ENCODE results near the gene CST6. TPM values are rescaled to one million over a fixed set of nuclear protein-coding genes. Genes with fewer than 3 reads are reported as not detected.

CST6 gene
- total RNA-seq, 2 donors from 2014 or later = 2.1 to 4.2 TPM

GRCh38 chr11:66015936-66016792 lies 4.4 kb downstream of the CST6 start:
- 87 to 89% methylated on average over 13 to 18 of the region's 18 CpGs for WGBS, 2 experiments (ENCODE audit: insufficient coverage in 1 of 2, insufficient read length in 1 of 2)
- TF ChIP-seq CTCF (conservative IDR thresholded peaks at IDR 0.05) = no peak
- Mint-ChIP-seq H3K27ac (no peak overlapping the region), H3K36me3 (ENCODE audit: low read depth) (no peaks in the 10 kb centered on the region), H3K9me3 (no peaks in the 10 kb centered on the region), H3K4me1 (peaks cover 6% of the 10 kb centered on the region), H3K4me3 (no peak overlapping the region), H3K27me3 (ENCODE audit: insufficient read depth) (peaks cover 11% of the 10 kb centered on the region)
- no peak for DNase-seq
- no peaks in the 10 kb centered on the region for H3K27me3 ChIP-seq (ENCODE audit: control insufficient read depth, insufficient read depth, low read length, poor library complexity, severe bottlenecking)
- no peak overlapping the region for H3K27ac ChIP-seq (ENCODE audit: low read depth, low read length)
- H3K9ac ChIP-seq (ENCODE audit: extremely low read depth, low read length, poor library complexity, severe bottlenecking) = no peak overlapping the region
- no peaks in the 10 kb centered on the region for H3K36me3 ChIP-seq (ENCODE audit: control insufficient read depth, insufficient read depth, low read length)
- H3K4me1 ChIP-seq (ENCODE audit: control insufficient read depth, insufficient read depth, low read length) = peaks cover 5% of the 10 kb centered on the region
- no peaks in the 10 kb centered on the region for H3K9me3 ChIP-seq (ENCODE audit: control insufficient read depth, low read length)
- H3K4me3 ChIP-seq (ENCODE audit: low read length) = no peak overlapping the region

GRCh38 chr11:66016793-66017177 lies 5.0 kb downstream of the CST6 start:
- Mint-ChIP-seq H3K9me3 (no peaks in the 10 kb centered on the region), H3K4me3 (no peak overlapping the region), H3K4me1 (peaks cover 6% of the 10 kb centered on the region), H3K36me3 (ENCODE audit: low read depth) (no peaks in the 10 kb centered on the region), H3K27ac (no peak overlapping the region), H3K27me3 (ENCODE audit: insufficient read depth) (peaks cover 10% of the 10 kb centered on the region)
- no peak overlapping the region for H3K4me3 ChIP-seq (ENCODE audit: low read length)
- no peak overlapping the region for H3K9ac ChIP-seq (ENCODE audit: extremely low read depth, low read length, poor library complexity, severe bottlenecking)
- no peak for TF ChIP-seq CTCF (conservative IDR thresholded peaks at IDR 0.05)
- no peaks in the 10 kb centered on the region for H3K27me3 ChIP-seq (ENCODE audit: control insufficient read depth, insufficient read depth, low read length, poor library complexity, severe bottlenecking)
- no peaks in the 10 kb centered on the region for H3K36me3 ChIP-seq (ENCODE audit: control insufficient read depth, insufficient read depth, low read length)
- 94 to 95% methylated on average over 4 to 10 of the region's 10 CpGs for WGBS, 2 experiments (ENCODE audit: insufficient coverage in 1 of 2, insufficient read length in 1 of 2)
- no peaks in the 10 kb centered on the region for H3K9me3 ChIP-seq (ENCODE audit: control insufficient read depth, low read length)
- DNase-seq = no peak
- H3K4me1 ChIP-seq (ENCODE audit: control insufficient read depth, insufficient read depth, low read length) = peaks cover 5% of the 10 kb centered on the region
- H3K27ac ChIP-seq (ENCODE audit: low read depth, low read length) = no peak overlapping the region

- no peaks in the 10 kb centered on the region for H3K27me3 ChIP-seq (ENCODE audit: control insufficient read depth, insufficient read depth, low read length, poor library complexity, severe bottlenecking)
- WGBS, 2 experiments (ENCODE audit: insufficient coverage in 1 of 2, insufficient read length in 1 of 2) = 89% methylated on average over 4 of the region's 4 CpGs; no CpG with 5 or more reads in 1 of the 2 experiments
Measured at GRCh38 chr11:66017321-66017720, 5.5 kb downstream of the CST6 start.

More at GRCh38 chr11:66017321-66017720, 5.5 kb downstream of the CST6 start:
- peaks cover 10% of the 10 kb centered on the region for H3K27me3 Mint-ChIP-seq (ENCODE audit: insufficient read depth)
- H3K27ac Mint-ChIP-seq = no peak overlapping the region
- no peak overlapping the region for H3K4me3 Mint-ChIP-seq
- H3K9me3 Mint-ChIP-seq = no peaks in the 10 kb centered on the region
- H3K4me3 ChIP-seq (ENCODE audit: low read length) = no peak overlapping the region
- no peak overlapping the region for H3K9ac ChIP-seq (ENCODE audit: extremely low read depth, low read length, poor library complexity, severe bottlenecking)
- no peaks in the 10 kb centered on the region for H3K36me3 Mint-ChIP-seq (ENCODE audit: low read depth)
- H3K4me1 Mint-ChIP-seq = peaks cover 6% of the 10 kb centered on the region
- no peak overlapping the region for H3K27ac ChIP-seq (ENCODE audit: low read depth, low read length)
- no peaks in the 10 kb centered on the region for H3K9me3 ChIP-seq (ENCODE audit: control insufficient read depth, low read length)
- H3K4me1 ChIP-seq (ENCODE audit: control insufficient read depth, insufficient read depth, low read length) = peaks cover 5% of the 10 kb centered on the region
- H3K36me3 ChIP-seq (ENCODE audit: control insufficient read depth, insufficient read depth, low read length) = no peaks in the 10 kb centered on the region
- no peak for DNase-seq
- TF ChIP-seq CTCF (conservative IDR thresholded peaks at IDR 0.05) = no peak

Data from endodermal cell (in vitro differentiated cells).